Mesenchymal stem cell (in vitro differentiated cells and primary cell): Measurements from ENCODE around the gene RANBP9.

Experiments
- DNase-seq: peaks from one replicate; pipeline ENCODE4 v3.0.0-alpha.2; 2013
- H2AFZ ChIP-seq: one replicate; pipeline ENCODE4 v1.6.1; 2013; ENCODE audit warnings: low read depth, mild to moderate bottlenecking, control low read depth, inconsistent platforms, low read length, moderate library complexity
- H2AK5ac ChIP-seq: 2 replicates; pipeline ENCODE4 v1.6.1; 2013; ENCODE audit warnings: low read length, moderate library complexity, mild to moderate bottlenecking, inconsistent platforms; ENCODE audit not compliant: severe bottlenecking
- H2BK120ac ChIP-seq: one replicate; pipeline ENCODE4 v1.6.1; 2013; ENCODE audit warnings: low read depth, mild to moderate bottlenecking, inconsistent platforms, low read length, moderate library complexity
- H2BK12ac ChIP-seq, 2 experiments: one replicate each; pipeline ENCODE4 v1.6.1; 2013; ENCODE audit warnings: inconsistent platforms in 2 of 2, low read length in 2 of 2, mild to moderate bottlenecking in 2 of 2, moderate library complexity in 2 of 2, control low read depth in 1 of 2
- H2BK15ac ChIP-seq: one replicate; pipeline ENCODE4 v1.6.1; 2013; ENCODE audit warnings: mild to moderate bottlenecking, low read depth, inconsistent platforms; ENCODE audit not compliant: poor library complexity, severe bottlenecking
- H2BK5ac ChIP-seq: 2 replicates; pipeline ENCODE4 v1.6.1; 2013; ENCODE audit warnings: low read depth, mild to moderate bottlenecking, low read length, control low read depth, inconsistent platforms; ENCODE audit not compliant: poor library complexity, severe bottlenecking
- H3K14ac ChIP-seq, 2 experiments: one replicate each; pipeline ENCODE4 v1.6.1; 2013; ENCODE audit warnings: inconsistent platforms in 2 of 2, low read length in 2 of 2, control low read depth in 1 of 2, mild to moderate bottlenecking in 1 of 2, moderate library complexity in 1 of 2
- H3K18ac ChIP-seq, 2 experiments: one replicate each; pipeline ENCODE4 v1.6.1; 2013; ENCODE audit warnings: inconsistent platforms in 2 of 2, low read length in 2 of 2, control low read depth in 1 of 2, low read depth in 1 of 2, mild to moderate bottlenecking in 1 of 2
- H3K23ac ChIP-seq, 2 experiments: one replicate each; pipeline ENCODE4 v1.6.1; 2013; ENCODE audit warnings: inconsistent platforms in 2 of 2, low read length in 2 of 2, mild to moderate bottlenecking in 2 of 2, moderate library complexity in 2 of 2, control low read depth in 1 of 2
- H3K27ac ChIP-seq: 2 replicates; pipeline ENCODE4 v1.5.1; 2013; ENCODE audit warnings: mild to moderate bottlenecking, moderate library complexity, low read length, control low read depth, inconsistent platforms; ENCODE audit not compliant: poor library complexity, severe bottlenecking
- H3K27me3 ChIP-seq, 2 experiments: 2 replicates each; pipeline versions ENCODE4 v1.6.1 to v1.7.0; 2013; ENCODE audit warnings: low read length in 2 of 2, mild to moderate bottlenecking in 2 of 2, moderate library complexity in 2 of 2, control low read depth in 1 of 2, inconsistent platforms in 1 of 2; ENCODE audit not compliant: control insufficient read depth in 1 of 2, insufficient read depth in 1 of 2
- H3K36me3 ChIP-seq, 2 experiments: 2 replicates each; pipeline versions ENCODE4 v1.6.1 to v1.7.0; 2013; ENCODE audit warnings: low read length in 2 of 2, control low read depth in 1 of 2, inconsistent platforms in 1 of 2, low read depth in 1 of 2, mild to moderate bottlenecking in 1 of 2; ENCODE audit not compliant: insufficient read depth in 2 of 2, control insufficient read depth in 1 of 2
- H3K4ac ChIP-seq, 2 experiments: one replicate each; pipeline ENCODE4 v1.6.1; 2013; ENCODE audit warnings: inconsistent platforms in 2 of 2, low read length in 2 of 2, mild to moderate bottlenecking in 2 of 2, moderate library complexity in 2 of 2, control low read depth in 1 of 2, low read depth in 1 of 2
- H3K4me1 ChIP-seq: 2 replicates; pipeline ENCODE4 v1.6.1; 2013; ENCODE audit warnings: low read depth, low read length, control low read depth; ENCODE audit not compliant: control insufficient read depth, insufficient read depth
- H3K4me2 ChIP-seq: 2 replicates; pipeline ENCODE4 v1.6.1; 2013; ENCODE audit warnings: low read length, mild to moderate bottlenecking, inconsistent platforms; ENCODE audit not compliant: poor library complexity, severe bottlenecking
- H3K4me3 ChIP-seq, 2 experiments: 2 replicates each; pipeline versions ENCODE4 v1.5.1 to v1.7.0; 2013; ENCODE audit warnings: low read length in 2 of 2, mild to moderate bottlenecking in 2 of 2, control low read depth in 1 of 2, low read depth in 1 of 2; ENCODE audit not compliant: insufficient read depth in 1 of 2
- H3K79me1 ChIP-seq: replicated peaks from 2 replicates; pipeline ENCODE4 v1.6.1; 2013; ENCODE audit warnings: mild to moderate bottlenecking, control low read depth, low read length, inconsistent platforms; ENCODE audit not compliant: poor library complexity, severe bottlenecking
- H3K9ac ChIP-seq: 2 replicates; pipeline ENCODE4 v1.7.0; 2013; ENCODE audit warnings: mild to moderate bottlenecking, low read length, moderate library complexity
- H3K9me3 ChIP-seq: 2 replicates; pipeline ENCODE4 v1.7.0; 2013; ENCODE audit warnings: mild to moderate bottlenecking, low read length; ENCODE audit not compliant: control insufficient read depth
- H4K8ac ChIP-seq: one replicate; pipeline ENCODE4 v1.6.1; 2013; ENCODE audit warnings: inconsistent platforms, mild to moderate bottlenecking, low read length, moderate library complexity
- H4K91ac ChIP-seq: one replicate; pipeline ENCODE4 v1.6.1; 2013; ENCODE audit warnings: mild to moderate bottlenecking, low read length, inconsistent platforms
- WGBS: methylation state at CpG from one replicate; pipeline ENCODE4 v1.1.7; 2013; ENCODE audit warnings: mixed read lengths; 5-methylcytosine and 5-hydroxymethylcytosine counted together

The RANBP9 gene

DNA sequence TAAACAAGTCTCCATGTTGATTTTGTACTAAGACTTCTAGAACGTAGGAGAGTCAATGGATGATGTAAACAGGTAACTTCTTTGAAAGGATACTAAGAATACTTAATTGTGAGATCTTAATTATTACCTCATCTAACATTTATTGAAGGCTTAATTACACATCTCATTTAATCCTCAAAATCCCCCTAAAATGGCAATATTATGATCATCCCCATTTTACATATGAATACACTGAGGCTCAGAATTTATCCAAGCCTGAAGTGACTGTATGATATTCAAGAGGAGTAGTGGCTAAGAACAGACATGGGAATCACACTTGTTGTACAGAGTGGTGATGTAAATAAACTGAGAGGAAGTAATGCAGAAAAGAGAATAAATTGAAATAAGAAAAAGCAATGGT is 73.6 kb downstream of the RANBP9 start:
- no peaks in the 10 kb centered on the region for H3K27me3 ChIP-seq

DNA sequence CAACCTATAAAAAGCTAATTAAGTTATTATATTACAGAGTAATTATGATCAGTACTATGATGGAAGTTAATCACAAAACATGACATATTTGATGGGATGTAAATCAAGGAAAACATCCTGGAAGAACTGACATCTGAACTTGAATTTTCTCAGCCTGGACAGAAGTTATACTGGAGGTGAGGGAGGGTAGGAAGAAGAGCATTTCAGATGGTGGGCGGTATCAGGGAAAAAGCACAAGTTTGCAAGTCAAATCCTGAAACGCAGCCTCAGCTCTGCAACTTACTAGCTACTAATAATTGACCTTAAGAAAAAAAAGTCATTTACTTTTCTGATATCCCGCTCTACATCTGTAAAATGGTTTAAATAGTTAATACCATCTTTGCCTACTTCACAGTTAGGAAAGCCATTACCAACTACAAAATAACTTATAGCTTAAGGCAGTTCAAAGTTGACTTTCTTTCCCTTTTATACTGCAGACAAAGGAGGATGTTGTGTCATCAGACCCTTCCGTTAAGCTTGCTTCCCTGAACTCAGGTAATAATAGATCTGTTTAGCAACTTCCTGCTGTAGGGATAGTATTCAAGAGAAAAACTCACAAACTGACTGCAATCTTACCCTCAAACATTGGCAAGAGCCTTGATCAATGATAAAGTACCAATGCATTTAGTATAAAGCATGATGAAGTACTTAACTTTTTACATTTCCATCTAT is 75.5 kb downstream of the RANBP9 start:
- Histone ChIP-seq H3K9ac (no peak overlapping the region), H3K4ac (no peak overlapping the region), H4K91ac (no peak overlapping the region), H3K9me3 (no peaks in the 10 kb centered on the region), H2BK120ac (no peak overlapping the region), H3K23ac (no peak overlapping the region), H3K4me3 (no peak overlapping the region), H3K18ac (no peak overlapping the region), H4K8ac (no peak overlapping the region), H3K36me3 (peaks cover 5 to 91% of the 10 kb centered on the region in 2 experiments), H3K27ac (no peak overlapping the region), H2BK12ac (no peak overlapping the region), H2AFZ (no peak overlapping the region), H3K4me1 (no peaks in the 10 kb centered on the region), H3K4me2 (no peak overlapping the region), H2BK15ac (no peak overlapping the region), H3K14ac (no peak overlapping the region), H3K27me3 (no peaks in the 10 kb centered on the region), H2BK5ac (no peak overlapping the region), H2AK5ac (no peak overlapping the region), H3K79me1 (peaks cover 9% of the 10 kb centered on the region)
- 90% methylated on average over 2 of the region's 4 CpGs for WGBS
- DNase-seq: no peak

More for the DNA sequence above, 73.6 kb downstream of the RANBP9 start:
- Histone ChIP-seq H3K9ac (no peak overlapping the region), H3K27ac (no peak overlapping the region), H3K23ac (no peak overlapping the region), H2BK5ac (no peak overlapping the region), H3K79me1 (peaks cover 6% of the 10 kb centered on the region), H2BK12ac (no peak overlapping the region), H3K4ac (no peak overlapping the region), H2BK120ac (no peak overlapping the region), H3K9me3 (no peaks in the 10 kb centered on the region), H3K18ac (no peak overlapping the region), H3K4me2 (no peak overlapping the region), H4K91ac (no peak overlapping the region), H3K4me1 (no peaks in the 10 kb centered on the region), H3K4me3 (no peak overlapping the region), H3K36me3 (peaks cover 5 to 92% of the 10 kb centered on the region in 2 experiments), H2AFZ (no peak overlapping the region), H2BK15ac (no peak overlapping the region), H3K14ac (no peak overlapping the region), H2AK5ac (no peak overlapping the region), H4K8ac (no peak overlapping the region)
- no peak for DNase-seq
- WGBS: no CpG with 5 or more reads among the region's 1 CpG

DNA sequence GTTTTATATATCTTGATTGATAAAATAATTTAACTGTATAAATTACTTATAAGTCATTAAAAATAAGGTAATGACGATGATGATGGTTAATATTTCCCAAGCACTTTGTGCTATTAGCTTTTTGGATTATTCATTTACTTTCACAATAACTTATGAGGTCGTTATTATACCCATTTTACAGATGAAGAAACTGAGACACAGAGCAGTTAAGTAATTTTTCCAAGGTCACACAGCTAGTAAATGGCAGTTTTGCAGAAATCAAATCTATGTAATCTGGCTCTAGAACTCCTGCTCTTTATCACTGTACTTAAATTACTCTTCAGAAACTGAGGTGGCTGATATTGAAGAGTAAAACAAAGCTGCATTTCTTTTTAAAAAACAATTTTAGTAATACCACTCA is 78.3 kb downstream of the RANBP9 start:
- Histone ChIP-seq H3K4me2 (no peak overlapping the region), H3K27ac (no peak overlapping the region), H3K14ac (no peak overlapping the region), H2BK12ac (no peak overlapping the region), H4K91ac (no peak overlapping the region), H3K18ac (no peak overlapping the region), H3K27me3 (no peaks in the 10 kb centered on the region), H3K36me3 (peaks cover under 1 to 92% of the 10 kb centered on the region in 2 experiments), H3K9ac (no peak overlapping the region), H3K23ac (no peak overlapping the region), H3K4ac (no peak overlapping the region), H2BK120ac (no peak overlapping the region), H3K79me1 (peaks cover 3% of the 10 kb centered on the region), H3K4me3 (no peak overlapping the region), H3K4me1 (no peaks in the 10 kb centered on the region), H2BK15ac (no peak overlapping the region), H4K8ac (no peak overlapping the region), H2AK5ac (no peak overlapping the region), H3K9me3 (no peaks in the 10 kb centered on the region), H2AFZ (no peak overlapping the region), H2BK5ac (no peak overlapping the region)
- WGBS: 100% methylated on average over 1 of the region's 2 CpGs
- no peak for DNase-seq

DNA sequence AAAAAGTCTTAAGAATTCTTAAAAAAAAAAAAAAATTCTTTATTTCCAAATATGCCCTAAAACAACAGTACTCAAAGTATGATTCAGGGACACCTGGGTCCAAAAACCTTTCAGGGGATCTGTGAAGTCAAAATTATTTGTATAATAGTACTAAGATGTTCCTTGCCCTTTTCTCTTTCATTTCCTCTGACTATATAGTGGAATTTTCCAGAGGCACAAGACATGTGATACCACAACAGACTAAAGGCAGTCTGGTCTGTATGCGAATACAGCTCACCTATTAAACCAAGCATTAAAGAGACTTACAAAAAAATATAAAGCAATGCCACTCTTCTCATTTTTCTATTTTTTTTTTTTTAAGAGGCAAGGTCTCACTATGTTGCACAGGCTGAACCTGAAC is 81.1 kb downstream of the RANBP9 start:
- Histone ChIP-seq H3K23ac (no peak overlapping the region), H3K9ac (no peak overlapping the region), H3K36me3 (peaks cover 4 to 91% of the 10 kb centered on the region in 2 experiments), H2BK12ac (no peak overlapping the region), H3K14ac (no peak overlapping the region), H3K4me3 (no peak overlapping the region), H2BK15ac (no peak overlapping the region), H2BK5ac (no peak overlapping the region), H3K4me2 (no peak overlapping the region), H3K4me1 (no peaks in the 10 kb centered on the region), H3K18ac (no peak overlapping the region), H4K91ac (no peak overlapping the region), H4K8ac (no peak overlapping the region), H3K9me3 (no peaks in the 10 kb centered on the region), H2AK5ac (no peak overlapping the region), H2BK120ac (no peak overlapping the region), H3K27me3 (no peaks in the 10 kb centered on the region), H3K27ac (no peak overlapping the region), H2AFZ (no peak overlapping the region), H3K4ac (no peak overlapping the region), H3K79me1 (peaks cover 4% of the 10 kb centered on the region)
- 100% methylated on average over 1 of the region's 1 CpG for WGBS
- no peak for DNase-seq
